A673 (cell line): ENCODE results near the gene CASP14. TPM values are rescaled to one million over a fixed set of nuclear protein-coding genes. Genes with fewer than 3 reads are reported as not detected.
"Not testable (repeated sequence)": the region's sequence is repeated elsewhere in the genome, so short reads cannot be mapped to it uniquely, and the experiment has no call there.

ENCODE experiments used
- BruUV-seq: library from RNA; stranded (reverse); fragments of 400-500 nt; replicated peaks from 2 replicates; lab custom pipeline; 2021; lab: Mats Ljungman, UMichigan
- CTCF ChIA-PET: fragments of 300-600 bp; sonication (Branson Sonifier 250); formaldehyde crosslinking; loops from one replicate; lab custom pipeline; 2022; ENCODE audit warnings: antibody characterized with exemption; lab: Charles Lee
- POLR2A ChIA-PET: fragments of 300-600 bp; sonication (Branson Sonifier 250); formaldehyde crosslinking; loops from one replicate; lab custom pipeline; 2022; ENCODE audit warnings: antibody characterized with exemption; ENCODE audit not compliant: low non-redundant PET; lab: Charles Lee
- DNase-seq: peaks from one replicate; pipeline ENCODE4 v3.0.0-alpha.2; 2015; ENCODE audit warnings: low spot score
- H3K27ac ChIP-seq: fragments of 200-600 bp; sonication (generic); 2 replicates; pipeline ENCODE4 v1.5.1; 2016; ENCODE audit warnings: mixed run types, low read depth, mild to moderate bottlenecking, mixed read lengths, antibody characterized with exemption, low read length; ENCODE audit not compliant: poor library complexity, severe bottlenecking
- H3K27me3 ChIP-seq: fragments of 200-600 bp; sonication (generic); replicated peaks from 2 replicates; pipeline ENCODE4 v1.6.1; 2017; ENCODE audit warnings: mixed run types, low read depth, mild to moderate bottlenecking, mixed read lengths, antibody characterized with exemption, low read length; ENCODE audit not compliant: insufficient read depth, poor library complexity
- H3K36me3 ChIP-seq: fragments of 200-600 bp; sonication (generic); 2 replicates; pipeline ENCODE4 v1.6.1; 2016; ENCODE audit warnings: mixed run types, mild to moderate bottlenecking, mixed read lengths, antibody characterized with exemption, low read length; ENCODE audit not compliant: insufficient read depth, poor library complexity, severe bottlenecking
- H3K4me1 ChIP-seq: fragments of 200-600 bp; sonication (generic); 2 replicates; pipeline ENCODE4 v1.6.1; 2017; ENCODE audit warnings: mixed run types, mild to moderate bottlenecking, mixed read lengths, antibody characterized with exemption, low read length; ENCODE audit not compliant: insufficient read depth, poor library complexity, severe bottlenecking
- H3K4me3 ChIP-seq: fragments of 200-600 bp; sonication (generic); 2 replicates; pipeline ENCODE4 v1.5.1; 2016; ENCODE audit warnings: low read depth, mixed run types, mild to moderate bottlenecking, mixed read lengths, low read length; ENCODE audit not compliant: poor library complexity, severe bottlenecking
- H3K9me3 ChIP-seq: fragments of 200-600 bp; sonication (generic); 2 replicates; pipeline ENCODE4 v1.6.1; 2016; ENCODE audit warnings: mixed run types, low read depth, mild to moderate bottlenecking, mixed read lengths, antibody characterized with exemption, low read length; ENCODE audit not compliant: poor library complexity, severe bottlenecking
- EZH2 ChIP-seq: fragments of 200-600 bp; sonication (generic); IDR thresholded peaks from 2 replicates; pipeline ENCODE4 v1.6.1; 2017; ENCODE audit warnings: borderline replicate concordance, low read depth, mild to moderate bottlenecking, mixed read lengths, antibody characterized with exemption, low read length; ENCODE audit not compliant: poor library complexity, severe bottlenecking
- intact Hi-C: fragments of 100-400 bp; cut with micrococcal nuclease; formaldehyde crosslinking; loops from one replicate; pipeline ENCODE4 v1.10.0; 2022; ENCODE audit not compliant: unreplicated experiment
- total RNA-seq: library from RNA; stranded (reverse); gene quantifications from 2 replicates; pipeline ENCODE4 v1.2.3, GENCODE V29; 2021
- TF ChIP-seq, protein P1 (sequence below): fragments of 300-800, 200-600 bp; sonication (generic); conservative IDR thresholded peaks from 2 replicates; pipeline ENCODE4 v1.5.1; 2017; ENCODE audit warnings: low read depth, mild to moderate bottlenecking, antibody characterized with exemption, low read length, moderate library complexity, mixed read lengths

Gene CASP14
- total RNA-seq, 1 experiment from 2014 or later = not detected

DNA sequence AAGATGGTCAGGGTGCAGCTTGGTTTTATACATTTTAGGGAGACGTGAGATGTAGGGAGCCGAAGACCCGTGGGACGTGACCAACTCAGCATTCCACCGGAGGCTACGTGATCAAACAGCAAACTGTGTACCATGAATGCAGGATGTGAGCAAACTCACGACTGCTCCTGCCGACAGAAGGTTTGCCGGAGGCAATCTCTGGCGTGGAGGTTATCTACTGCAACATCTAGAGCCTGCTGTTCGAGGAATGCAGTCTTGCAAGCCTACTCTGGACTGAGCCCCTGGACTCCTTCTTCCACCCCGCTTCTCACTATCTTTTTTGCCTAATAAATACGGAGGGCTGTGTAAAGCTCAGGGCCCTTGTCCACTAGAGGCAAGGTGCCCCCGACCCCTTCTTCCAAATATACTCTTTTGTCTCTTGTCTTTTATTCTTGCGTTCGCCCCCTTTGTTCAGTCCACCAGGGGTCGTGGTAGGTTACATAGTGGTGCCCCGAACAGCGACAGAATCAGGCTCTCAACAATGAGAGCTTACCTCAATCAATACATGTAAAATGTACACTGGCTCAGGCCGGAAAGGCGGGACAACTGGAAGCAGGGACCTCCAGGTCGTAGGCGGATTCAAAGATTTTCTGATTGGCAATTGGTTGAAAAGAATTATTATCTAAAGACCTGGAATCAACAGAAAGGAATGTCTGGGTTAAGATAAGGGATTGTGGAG, 23.8 kb downstream of the CASP14 start:
- ChIA-PET POLR2A (no interaction called here), CTCF (no interaction called here)
- no peaks in the 10 kb centered on the region for H3K4me1 ChIP-seq
- peaks cover 5% of the 10 kb centered on the region for H3K27me3 ChIP-seq
- no peak for DNase-seq
- H3K27ac ChIP-seq = no peak overlapping the region
- no TSS peak for BruUV-seq
- no peak overlapping the region for H3K4me3 ChIP-seq
- intact Hi-C loops = no loop called here
- TF ChIP-seq, protein P1, sequence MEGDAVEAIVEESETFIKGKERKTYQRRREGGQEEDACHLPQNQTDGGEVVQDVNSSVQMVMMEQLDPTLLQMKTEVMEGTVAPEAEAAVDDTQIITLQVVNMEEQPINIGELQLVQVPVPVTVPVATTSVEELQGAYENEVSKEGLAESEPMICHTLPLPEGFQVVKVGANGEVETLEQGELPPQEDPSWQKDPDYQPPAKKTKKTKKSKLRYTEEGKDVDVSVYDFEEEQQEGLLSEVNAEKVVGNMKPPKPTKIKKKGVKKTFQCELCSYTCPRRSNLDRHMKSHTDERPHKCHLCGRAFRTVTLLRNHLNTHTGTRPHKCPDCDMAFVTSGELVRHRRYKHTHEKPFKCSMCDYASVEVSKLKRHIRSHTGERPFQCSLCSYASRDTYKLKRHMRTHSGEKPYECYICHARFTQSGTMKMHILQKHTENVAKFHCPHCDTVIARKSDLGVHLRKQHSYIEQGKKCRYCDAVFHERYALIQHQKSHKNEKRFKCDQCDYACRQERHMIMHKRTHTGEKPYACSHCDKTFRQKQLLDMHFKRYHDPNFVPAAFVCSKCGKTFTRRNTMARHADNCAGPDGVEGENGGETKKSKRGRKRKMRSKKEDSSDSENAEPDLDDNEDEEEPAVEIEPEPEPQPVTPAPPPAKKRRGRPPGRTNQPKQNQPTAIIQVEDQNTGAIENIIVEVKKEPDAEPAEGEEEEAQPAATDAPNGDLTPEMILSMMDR = 0 out of 2 replicates have a peak, but pooled peaks have one; percentile 19
- TF ChIP-seq EZH2 = no peak
- no peaks in the 10 kb centered on the region for H3K9me3 ChIP-seq
- H3K36me3 ChIP-seq = no peaks in the 10 kb centered on the region

DNA sequence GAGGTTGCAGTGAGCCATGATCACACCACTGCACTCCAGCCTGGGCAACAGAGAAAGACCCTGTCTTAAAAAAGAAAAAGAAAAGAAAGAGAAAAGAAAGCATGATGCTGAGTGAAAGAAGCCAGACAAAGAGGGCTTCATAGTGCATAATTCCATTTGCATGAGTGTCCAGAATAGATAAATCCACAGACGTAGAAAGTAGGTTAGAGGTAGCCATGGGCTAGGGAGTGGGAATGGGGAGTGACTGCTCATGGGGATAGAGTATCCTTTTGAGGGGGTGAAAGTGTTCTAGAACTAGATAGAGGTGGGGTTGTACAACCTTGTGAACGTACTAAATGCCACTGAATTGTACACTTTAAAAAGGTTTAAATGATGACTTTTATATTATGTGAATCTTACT, 25.1 kb downstream of the CASP14 start:
- Histone ChIP-seq H3K27ac (no peak overlapping the region), H3K27me3 (peaks cover 7% of the 10 kb centered on the region), H3K4me1 (no peaks in the 10 kb centered on the region), H3K36me3 (no peaks in the 10 kb centered on the region), H3K4me3 (no peak overlapping the region), H3K9me3 (no peaks in the 10 kb centered on the region)
- DNase-seq = no peak
- intact Hi-C loops = no loop called here
- CTCF ChIA-PET = no interaction called here
- TF ChIP-seq, protein P1 = no peak
- no TSS peak for BruUV-seq
- POLR2A ChIA-PET = no interaction called here

DNA sequence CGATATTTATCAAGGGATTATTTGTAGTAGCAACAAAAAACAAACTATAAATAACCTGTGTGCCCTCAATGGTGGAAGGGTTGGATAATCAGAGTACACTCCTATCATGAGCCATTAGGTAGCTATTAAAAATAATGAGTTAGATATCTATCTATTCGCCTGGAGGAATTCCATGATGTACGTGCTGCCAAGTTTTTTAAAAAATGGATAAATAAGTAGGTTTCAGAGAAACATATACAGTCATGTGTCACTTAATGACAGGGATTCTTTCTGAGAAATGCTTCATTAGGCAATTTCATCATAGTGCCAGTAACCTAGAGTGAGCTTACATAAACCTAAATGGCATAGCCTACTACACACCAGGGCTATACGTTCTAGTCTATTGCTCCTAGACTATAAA, 26.5 kb downstream of the CASP14 start:
- TF ChIP-seq EZH2 = no peak
- TF ChIP-seq, protein P1 = no peak
- no peaks in the 10 kb centered on the region for H3K9me3 ChIP-seq
- H3K27me3 ChIP-seq = peaks cover 12% of the 10 kb centered on the region
- no peak overlapping the region for H3K27ac ChIP-seq
- DNase-seq = no peak
- intact Hi-C loops = no loop called here
- ChIA-PET POLR2A (no interaction called here), CTCF (no interaction called here)
- no TSS peak for BruUV-seq
- H3K4me3 ChIP-seq = no peak overlapping the region
- no peaks in the 10 kb centered on the region for H3K4me1 ChIP-seq
- H3K36me3 ChIP-seq = no peaks in the 10 kb centered on the region

DNA sequence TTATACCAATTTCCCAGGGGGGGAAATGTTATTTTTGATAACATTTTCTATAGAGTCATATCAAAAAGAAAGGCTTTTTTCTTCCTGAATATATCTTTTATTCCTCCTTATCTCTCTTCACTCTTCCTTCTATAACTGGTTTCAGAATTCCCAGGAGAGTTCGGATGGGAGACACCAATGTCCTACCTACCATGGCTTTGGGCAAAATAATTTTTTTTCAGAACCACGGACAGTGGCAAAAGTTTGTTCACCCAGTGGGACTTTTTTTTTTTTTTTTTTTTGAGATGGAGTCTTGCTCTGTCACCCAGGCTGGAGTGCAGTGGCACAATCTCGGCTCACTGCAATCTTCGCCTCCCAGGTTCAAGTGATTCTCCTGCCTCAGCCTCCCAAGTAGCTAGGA, 30.7 kb downstream of the CASP14 start:
- H3K27ac ChIP-seq, intact Hi-C loops, BruUV-seq, H3K36me3 ChIP-seq, H3K4me3 ChIP-seq, H3K9me3 ChIP-seq, H3K4me1 ChIP-seq: not testable (repeated sequence)
- ChIA-PET CTCF (interaction anchor here (0.7 kb wide), 1 partner anchor 748 kb away, joined by 5 read pairs; no protein-coding TSS in a partner anchor), POLR2A (interaction anchor here (0.7 kb wide), 1 partner anchor 1237 kb away, joined by 8 read pairs; no protein-coding TSS in a partner anchor)
- H3K27me3 ChIP-seq = peaks cover 15% of the 10 kb centered on the region
- DNase-seq = peak; percentile 19
